Activated CD4-positive, alpha-beta T cell treated with anti-CD3 and anti-CD28 coated beads, Interleukin-2, Interleukin-4, amounts not matched to agents 100 ng/mL and 50 ng/mL, durations not matched to agents 16 hours and 8 hours (primary cell): ENCODE results near the gene SLFN5.
"Not testable (repeated sequence)": the region's sequence is repeated elsewhere in the genome, so short reads cannot be mapped to it uniquely, and the experiment has no call there.

Experiments
- DNase-seq: peaks from one replicate; pipeline ENCODE4 v3.0.0-alpha.2; 2020; ENCODE audit warnings: low spot score

Gene SLFN5

DNA sequence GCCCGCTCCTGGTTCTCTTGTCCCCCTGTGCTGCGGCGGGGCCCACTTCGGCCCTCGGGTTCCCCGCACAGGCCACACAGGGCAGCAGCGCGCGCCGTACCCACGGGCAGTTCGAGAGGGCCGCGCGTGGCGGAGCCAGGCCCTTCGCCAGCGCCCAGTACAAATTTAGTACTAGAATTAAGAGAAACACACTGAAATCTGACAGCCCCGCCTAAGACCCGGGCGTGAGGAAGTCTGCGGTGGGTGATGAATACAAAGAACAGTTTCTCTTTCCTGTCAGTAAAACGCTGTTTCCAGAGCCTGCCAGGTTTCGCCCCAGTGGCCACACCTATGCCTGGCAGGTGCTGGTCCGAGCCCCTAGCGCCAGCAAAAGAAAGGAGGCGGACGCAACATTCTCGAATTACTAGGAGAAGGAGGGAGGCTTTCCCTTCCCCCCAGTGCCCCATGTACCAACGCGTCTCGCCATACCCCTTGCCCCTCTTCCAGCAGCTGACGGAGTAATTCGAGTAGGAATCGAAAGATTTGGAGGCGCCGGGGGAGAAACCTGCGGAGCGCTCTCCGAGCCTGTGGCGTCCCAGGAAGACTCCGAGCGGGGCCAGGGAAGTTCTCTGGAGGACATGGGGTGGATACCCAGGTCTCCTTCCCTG, 591 bp upstream of the SLFN5 start:
- peak; percentile 93 for DNase-seq

DNA sequence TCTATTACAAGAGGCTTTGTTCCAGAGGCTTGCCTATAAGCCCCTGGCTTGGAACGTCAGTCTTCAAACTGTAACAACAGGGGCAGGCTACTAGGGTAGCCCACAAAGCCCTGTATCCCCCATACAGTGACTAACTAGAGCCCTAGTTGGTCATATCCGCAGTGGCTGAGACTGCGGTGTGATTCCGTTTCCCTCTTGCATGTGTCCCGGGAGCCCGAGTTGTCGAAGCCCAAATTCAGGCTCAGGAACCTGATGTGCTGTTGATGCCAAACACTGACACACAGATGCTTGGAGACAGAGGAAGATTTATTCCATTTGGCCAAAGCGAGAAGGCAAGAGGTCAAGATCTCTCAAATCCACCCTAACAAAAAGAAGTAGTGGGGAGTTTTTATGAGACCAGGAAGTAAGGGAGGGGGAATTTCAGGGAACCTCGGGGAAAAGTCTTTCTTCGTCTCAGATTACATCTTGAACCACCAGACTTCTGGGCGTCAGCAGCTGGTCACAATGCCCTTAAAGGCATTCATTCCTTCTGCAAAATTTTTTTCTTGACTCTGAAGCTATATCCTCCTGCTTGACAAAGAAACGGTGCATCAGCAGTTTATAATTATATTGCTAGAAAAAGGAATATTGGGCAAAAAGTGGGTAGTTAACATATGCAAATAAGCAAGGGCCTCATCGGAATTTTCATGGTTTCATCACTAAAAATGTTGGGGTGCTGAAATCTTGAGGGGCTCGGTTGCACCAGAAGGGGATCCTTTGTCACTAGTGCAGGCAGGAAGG, 879 bp downstream of the SLFN5 start:
- peak; percentile 58 for DNase-seq

DNA sequence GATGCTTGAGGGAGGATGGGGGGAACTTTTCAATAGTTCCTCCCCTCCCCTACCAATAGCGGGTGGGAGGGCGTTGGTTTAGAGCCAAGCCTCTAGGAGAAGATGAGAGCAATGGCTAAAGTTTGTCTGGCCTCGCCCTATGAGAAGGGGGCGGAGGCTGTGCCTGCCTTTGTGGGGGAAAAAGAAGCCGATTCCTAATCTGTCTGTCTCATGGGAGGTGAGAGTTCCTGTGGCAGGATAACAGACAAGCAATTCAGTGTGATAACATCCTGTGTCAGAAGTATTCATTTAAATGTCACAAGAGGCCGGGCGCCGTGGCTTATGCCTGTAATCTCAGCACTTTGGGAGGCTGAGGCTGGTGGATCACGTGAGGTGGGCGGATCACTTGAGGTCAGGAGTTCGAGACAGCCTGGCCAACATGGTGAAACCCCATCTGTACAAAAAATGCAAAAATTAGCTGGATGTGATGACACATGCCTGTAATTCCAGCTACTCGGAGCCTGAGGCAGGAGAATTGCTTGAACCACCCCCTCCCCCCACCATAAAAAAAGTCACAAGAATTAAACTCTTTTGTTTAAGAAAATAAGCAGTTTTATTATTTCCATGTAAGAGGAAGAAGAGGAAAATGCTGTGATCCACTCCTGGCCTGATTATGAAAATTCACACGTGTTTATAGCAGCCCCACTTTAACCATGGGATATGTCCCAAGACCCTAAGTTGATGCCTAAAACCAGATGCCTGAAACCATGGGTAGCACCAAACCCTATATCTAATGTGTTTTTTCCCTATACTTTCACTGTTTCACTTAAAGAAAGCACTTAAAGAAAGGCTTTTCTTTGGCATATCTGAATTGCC, 1.7 kb downstream of the SLFN5 start:
- peak; percentile 92 for DNase-seq

DNA sequence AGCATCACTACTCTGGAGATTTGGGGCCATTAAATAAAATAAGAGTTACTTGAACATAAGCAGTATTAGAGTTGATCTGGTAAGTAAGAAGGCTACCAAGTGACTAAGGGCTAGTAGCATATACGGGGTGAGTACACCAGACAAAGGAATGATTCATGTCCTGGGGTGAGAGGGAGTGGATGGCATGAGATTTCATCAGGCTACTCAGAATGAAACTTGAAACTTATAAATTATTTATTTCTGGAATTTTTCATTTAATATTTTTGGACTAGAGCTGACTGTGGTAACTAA, 2.3 kb downstream of the SLFN5 start:
- DNase-seq = peak; percentile 57

DNA sequence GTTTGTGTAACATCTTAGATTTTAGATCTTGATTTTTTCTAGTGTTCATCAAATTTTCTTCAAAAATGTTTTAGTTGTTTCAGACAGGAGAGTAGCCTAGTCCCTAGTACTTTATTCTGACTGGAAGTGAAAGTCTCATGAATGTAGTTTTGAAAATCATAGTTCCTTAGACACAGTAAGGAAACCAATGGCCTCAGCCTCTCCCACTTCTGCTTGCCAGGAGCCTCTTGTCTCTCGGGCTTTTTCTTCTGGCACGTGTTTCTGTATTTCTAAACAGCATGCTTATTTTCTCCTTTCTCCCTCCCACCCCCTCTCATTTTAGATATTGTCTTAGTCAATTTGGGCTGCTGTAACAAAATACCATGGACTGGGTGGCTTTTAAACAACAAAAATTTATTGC, 9.8 kb downstream of the SLFN5 start:
- no peak for DNase-seq

DNA sequence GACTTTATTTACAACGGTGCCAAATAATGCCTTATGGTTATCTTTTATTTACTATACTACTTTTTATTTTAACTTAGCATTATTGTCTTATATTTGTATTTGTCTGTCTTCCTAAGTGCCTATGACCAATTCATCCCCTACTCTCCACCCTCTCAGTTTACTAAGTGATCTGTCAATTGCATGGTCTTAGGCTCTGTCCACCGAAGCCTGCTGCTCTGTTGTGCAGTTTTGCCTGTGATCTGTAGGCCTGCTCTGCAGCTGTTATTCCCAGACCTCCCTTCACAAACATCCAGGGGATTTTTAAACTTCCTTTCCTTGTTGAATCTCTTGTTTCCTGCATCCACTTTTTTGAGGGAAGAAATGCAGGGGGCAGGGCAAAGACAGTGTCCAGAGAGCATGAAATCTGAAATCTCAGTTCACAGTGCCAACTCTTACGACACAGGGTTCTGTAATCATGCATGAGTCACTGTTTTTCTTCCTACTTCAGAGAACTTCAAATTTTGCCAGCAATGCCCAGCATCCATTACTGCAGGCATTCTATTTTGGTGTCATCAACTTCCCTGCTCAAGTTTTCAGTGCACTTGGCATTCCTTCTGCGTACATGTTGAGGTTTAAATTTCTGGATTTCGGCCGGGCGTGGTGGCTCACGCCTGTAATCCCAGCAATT, 11.4 kb downstream of the SLFN5 start:
- DNase-seq = no peak

DNA sequence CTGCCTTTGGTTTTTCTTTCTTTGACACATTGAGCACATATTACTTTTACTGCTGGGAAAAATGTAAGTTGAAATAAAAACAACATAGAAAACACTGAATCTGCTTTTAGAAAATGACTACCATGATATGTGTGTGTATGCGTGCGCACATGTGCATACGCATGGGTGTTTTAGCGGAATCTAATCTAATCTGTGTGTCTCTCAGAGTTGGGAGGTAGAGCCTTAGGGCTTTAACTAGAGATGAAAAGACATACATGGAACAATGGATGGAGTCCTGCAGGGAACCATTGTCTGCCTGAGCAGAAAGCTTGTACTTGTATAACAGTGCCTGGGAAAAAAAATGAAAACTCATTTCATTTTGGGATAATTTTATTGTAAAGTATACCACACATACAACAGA, 12.4 kb downstream of the SLFN5 start:
- DNase-seq = no peak

DNA sequence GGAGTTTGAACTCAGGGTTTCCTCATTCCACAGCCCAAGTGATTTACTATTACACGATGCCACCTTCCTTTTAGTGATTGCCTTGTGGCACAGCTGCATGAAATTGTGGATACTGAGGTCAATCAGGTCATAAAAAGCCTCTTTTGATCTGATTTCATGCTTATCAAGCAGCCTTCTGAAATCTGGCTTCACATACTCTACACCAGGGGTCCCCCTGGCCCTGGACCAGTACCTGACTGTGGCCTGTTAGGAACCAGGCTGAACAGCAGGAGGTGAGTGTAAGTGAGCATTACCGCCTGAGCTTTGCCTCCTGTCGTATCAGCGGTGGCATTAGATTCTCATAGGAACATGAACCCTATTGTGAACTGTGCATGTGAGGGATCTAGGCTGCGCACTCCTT, 13.8 kb downstream of the SLFN5 start:
- no peak for DNase-seq

DNA sequence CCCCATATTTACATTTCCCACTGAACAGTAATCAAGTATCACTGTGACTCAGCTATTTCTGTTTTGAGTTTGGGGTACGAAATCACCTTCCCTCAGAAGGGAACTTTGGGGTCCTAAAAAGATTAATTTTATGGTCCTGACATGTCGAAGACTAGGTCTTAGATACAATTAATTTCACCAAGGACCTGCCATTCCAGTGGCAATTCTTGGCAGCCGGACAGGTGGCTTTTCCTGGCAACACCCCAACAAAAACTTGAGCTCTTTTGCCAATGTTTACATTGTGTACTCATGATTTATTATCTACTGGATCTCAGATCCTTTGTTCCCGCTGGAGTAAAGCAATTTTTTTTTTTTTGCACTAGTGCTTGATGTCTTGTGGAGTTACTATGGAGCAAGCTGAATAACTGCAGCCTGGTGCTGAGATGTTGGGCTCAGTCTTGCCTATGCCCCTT, 14.4 kb downstream of the SLFN5 start:
- no peak for DNase-seq

DNA sequence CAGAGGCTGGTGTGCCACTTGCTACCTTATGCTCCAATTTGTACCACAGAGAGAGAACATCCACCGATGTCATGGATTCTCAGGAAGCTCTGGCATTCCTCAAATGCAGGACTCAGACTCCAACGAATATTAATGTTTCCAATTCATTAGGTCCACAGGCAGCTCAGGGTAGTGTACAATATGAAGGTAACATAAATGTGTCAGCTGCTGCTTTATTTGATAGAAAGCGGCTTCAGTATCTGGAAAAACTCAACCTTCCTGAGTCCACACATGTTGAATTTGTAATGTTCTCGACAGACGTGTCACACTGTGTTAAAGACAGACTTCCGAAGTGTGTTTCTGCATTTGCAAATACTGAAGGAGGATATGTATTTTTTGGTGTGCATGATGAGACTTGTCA, 16.1 kb downstream of the SLFN5 start:
- no peak for DNase-seq

DNA sequence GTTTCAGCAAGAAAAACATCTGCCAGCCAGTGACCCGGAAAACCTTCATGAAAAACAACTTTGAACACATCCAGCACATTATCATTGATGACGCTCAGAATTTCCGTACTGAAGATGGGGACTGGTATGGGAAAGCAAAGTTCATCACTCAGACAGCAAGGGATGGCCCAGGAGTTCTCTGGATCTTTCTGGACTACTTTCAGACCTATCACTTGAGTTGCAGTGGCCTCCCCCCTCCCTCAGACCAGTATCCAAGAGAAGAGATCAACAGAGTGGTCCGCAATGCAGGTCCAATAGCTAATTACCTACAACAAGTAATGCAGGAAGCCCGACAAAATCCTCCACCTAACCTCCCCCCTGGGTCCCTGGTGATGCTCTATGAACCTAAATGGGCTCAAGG, 22.2 kb downstream of the SLFN5 start:
- DNase-seq = no peak

DNA sequence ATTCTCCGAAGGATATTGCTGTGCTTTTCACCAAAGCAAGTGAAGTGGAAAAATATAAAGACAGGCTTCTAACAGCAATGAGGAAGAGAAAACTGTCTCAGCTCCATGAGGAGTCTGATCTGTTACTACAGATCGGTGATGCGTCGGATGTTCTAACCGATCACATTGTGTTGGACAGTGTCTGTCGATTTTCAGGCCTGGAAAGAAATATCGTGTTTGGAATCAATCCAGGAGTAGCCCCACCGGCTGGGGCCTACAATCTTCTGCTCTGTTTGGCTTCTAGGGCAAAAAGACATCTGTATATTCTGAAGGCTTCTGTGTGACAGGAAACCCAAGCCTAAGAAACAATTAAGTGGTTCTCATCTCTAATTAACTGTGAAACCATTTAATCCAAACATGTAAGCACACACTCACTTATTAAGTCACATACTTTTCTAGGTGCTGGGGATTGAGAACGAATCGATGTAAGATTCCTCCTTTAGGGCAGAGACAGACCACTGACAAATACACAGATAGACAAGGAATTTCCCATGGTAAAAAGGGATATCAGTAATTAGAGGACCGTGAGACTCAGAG, 22.8 kb downstream of the SLFN5 start:
- no peak for DNase-seq

DNA sequence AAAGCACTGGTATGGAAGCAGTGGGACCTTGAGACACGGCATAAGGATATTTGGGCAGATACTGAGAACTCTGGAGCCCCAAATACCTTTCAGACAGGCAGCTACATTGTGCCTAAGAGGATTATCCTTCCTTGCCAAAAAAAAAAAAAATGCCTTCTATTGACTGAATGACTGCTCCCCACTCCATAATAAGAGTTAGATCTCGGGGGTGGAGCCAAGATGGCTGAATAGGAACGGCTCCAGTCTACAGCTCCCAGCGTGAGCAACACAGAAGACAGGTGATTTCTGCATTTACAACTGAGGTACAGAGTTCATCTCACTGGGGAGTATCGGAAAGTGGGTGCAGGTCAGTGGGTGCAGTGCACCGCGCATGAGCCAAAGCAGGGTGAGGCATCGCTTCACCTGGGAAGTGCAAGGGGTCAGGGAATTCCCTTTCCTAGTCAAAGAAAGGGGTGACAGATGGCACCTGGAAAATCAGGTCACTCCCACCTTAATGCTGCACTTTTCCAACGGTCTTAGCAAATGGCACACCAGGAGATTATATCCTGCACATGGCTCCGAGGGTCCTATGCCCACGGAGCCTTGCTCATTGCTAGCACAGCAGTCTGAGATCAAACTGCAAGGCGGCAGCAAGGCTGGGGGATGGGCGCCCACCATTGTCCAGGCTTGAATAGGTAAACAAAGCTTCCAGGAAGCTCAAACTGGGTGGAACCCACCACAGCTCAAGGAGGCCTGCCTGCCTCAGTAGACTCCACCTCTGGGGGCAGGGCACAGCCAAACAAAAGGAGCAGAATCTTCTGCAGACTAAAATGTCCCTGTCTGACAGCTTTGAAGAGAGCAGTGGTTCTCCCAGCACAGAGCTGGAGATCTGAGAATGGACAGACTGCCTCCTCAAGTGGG, 31.5 kb downstream of the SLFN5 start:
- not testable (repeated sequence) for DNase-seq

DNA sequence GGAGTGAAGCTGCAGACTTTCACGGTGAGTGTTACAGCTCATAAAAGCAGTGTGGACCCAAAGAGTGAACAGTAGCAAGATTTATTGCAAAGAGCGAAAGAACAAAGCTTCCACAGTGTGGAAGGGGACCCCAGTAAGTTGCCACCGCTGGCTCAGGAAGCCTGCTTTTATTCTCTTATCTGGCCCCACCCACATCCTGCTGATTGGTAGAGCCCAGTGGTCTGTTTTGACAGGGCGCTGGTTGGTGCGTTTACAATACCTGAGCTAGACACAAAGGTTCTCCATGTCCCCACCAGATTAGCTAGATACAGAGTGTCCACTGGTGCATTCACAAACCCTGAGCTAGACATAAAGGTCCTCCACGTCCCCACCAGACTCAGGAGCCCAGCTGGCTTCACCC, 35.6 kb downstream of the SLFN5 start:
- not testable (repeated sequence) for DNase-seq

DNA sequence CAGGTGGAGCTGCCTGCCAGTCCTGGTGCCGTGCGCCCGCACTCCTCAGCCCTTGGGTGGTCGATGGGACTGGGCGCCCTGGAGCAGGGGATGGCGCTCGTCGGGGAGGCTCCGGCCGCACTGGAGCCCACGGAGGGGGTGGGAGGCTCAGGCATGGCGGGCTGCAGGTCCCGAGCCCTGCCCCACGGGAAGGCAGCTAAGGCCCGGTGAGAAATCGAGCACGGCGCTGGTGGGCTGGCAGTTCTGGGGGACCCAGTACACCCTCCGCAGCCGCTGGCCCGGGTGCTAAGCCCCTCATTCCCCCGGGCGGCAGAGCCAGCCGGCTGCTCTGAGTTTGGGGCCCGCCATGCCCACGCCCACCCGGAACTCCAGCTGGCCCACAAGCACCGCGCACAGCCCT, 36.0 kb downstream of the SLFN5 start:
- not testable (repeated sequence) for DNase-seq

DNA sequence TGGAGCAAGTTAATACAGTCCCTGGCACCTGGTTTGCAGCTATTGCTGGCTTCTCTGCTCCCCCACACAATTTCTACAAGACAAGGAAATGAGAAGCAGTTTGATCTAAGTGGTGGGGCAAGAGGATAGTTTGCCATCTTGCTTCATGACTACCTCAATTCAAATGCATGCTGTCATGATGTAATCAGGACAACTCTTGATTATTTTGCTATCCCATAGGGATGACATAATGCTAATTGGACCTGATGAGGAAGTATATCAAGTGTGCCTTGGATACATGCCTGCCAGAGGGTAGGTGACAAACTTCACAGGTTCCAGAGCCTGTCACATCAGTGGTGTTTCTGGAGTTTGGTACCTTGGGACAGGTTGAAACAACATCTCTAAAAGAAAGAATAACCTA, 40.9 kb downstream of the SLFN5 start:
- DNase-seq = no peak

DNA sequence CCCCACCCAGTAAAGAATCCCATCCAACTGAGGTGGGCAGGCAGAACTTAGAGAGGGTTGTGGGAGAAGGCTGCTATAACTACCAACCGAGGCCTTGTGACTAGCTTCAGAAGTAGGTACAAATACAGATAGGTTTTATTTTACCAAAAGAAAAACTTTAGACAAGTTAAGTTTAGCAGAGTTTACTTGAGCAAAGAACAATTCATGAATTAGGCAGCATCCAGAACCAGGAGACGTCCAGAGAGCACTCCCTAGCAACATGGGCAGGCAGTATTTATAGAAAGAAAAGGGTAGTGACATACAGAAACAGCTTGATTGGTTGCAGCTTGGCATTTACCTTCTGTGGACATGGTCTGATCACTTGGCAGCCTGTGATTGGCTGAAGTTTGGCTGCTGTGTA, 42.1 kb downstream of the SLFN5 start:
- DNase-seq = no peak

DNA sequence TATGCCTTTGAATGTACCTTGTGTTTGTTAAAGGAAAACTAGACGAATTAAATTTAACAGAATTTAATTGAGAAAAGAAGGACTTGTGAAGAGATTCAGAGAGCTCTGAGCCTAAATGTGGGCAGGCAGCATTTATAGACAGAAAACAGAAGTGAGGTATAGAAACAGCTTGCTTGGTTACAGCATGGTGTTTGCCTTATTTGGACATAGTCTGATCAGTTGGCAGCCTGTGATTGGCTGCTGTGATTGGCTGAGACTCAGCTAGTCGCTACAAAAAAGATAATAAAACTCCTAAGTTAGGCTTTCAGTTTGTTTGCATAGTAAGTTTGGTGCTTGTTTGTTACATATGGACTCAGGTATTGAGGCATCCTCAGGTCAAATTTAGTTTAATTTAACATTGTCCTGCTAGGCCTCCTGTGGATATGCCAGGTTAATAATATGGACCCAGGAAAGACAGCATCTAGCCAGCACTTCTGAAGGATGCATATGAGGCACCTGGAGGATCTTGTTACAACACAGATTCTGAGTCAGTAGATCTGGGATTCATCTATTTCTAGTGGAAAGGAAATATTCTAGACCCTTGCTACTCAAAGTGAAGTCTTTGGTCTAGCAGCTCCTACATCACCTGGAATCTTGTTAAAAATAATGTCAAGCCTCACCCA, 43.4 kb downstream of the SLFN5 start:
- DNase-seq = no peak

DNA sequence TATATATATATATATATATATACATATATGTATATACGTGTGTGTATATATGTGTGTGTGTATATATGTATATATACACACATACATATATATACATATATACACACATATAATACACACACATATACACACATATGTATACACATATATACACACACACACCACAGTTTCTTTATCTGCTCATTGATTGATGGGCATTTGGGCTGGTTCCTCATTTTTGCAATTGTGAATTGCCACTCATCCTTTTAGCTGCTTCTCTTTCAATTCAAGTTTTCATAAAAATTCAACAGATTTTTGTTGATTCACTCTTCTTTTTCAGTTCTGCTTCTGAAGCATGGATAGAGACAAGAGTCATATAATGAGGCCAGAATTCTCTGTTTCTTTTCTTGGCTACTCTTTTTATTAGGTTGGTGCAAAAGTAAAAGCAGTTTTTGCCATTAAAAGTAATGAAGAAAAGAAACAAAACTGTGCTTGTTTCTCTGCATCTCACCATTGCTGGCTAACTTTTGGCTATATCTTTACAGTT, 44.5 kb downstream of the SLFN5 start:
- DNase-seq = no peak

DNA sequence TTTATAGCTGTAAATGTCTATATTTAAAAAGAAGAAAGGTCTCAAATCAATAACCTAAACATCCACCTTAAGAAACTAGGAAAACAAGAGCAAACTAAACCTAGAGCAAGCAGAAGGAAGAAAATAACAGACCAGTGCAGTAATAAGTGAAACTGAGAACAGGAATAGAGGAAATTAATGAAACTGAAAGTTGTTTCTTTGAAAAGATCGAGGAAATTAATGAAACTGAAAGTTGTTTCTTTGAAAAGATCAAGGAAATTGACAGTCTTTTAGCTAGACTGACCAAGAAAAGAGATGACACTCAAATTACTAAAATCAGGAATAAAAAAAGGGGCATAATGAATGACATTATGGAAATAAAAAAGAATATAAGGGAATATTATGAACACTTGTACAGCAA, 46.4 kb downstream of the SLFN5 start:
- DNase-seq = no peak
